D721Med (cell line): ENCODE data around the gene PDE6B.

Experiments used
- DNase-seq: peaks from one replicate; pipeline ENCODE4 v3.0.0; 2011; ENCODE audit warnings: low spot score; ENCODE audit not compliant: insufficient read length
- FAIRE-seq: peaks from 2 replicates; lab custom pipeline; 2011; peaks lifted over from hg19 to GRCh38; lab: Jason Lieb, UNC
- CTCF ChIP-seq: IDR thresholded peaks from 2 replicates; pipeline ENCODE4 v1.5.1; 2012; ENCODE audit warnings: mild to moderate bottlenecking, control low read depth; ENCODE audit not compliant: insufficient read depth; ENCODE audit errors: missing control alignments

The PDE6B gene

GRCh38 chr4:718460-718859 is 93.1 kb downstream of the PDE6B start:
- TF ChIP-seq CTCF: no peak
- FAIRE-seq: no peak

More at GRCh38 chr4:718460-718859, 93.1 kb downstream of the PDE6B start:
- no peak for DNase-seq
